GM12878 (cell line): Measurements from ENCODE around the gene CCDC27. TPM values are rescaled to one million over a fixed set of nuclear protein-coding genes. Genes with fewer than 3 reads are reported as not detected.

Experiments used
- CBFB ChIP-seq: IDR thresholded peaks from 2 replicates; pipeline ENCODE4 v1.6.1; 2016; ENCODE audit warnings: antibody characterized with exemption, low read depth
- CHD2 ChIP-seq: IDR thresholded peaks from 2 replicates; pipeline ENCODE4 v1.6.1; 2011; ENCODE audit warnings: low read depth, low read length, improper control_type of control experiment, borderline replicate concordance
- EED ChIP-seq: sonication (generic); IDR thresholded peaks from 2 replicates; pipeline ENCODE4 v1.6.1; 2016; ENCODE audit warnings: antibody characterized with exemption, low read depth
- ETV6 ChIP-seq, 2 experiments: fragments of 450-650 bp in 1 of 2; IDR thresholded peaks in 1 of 2; conservative IDR thresholded peaks in 1 of 2; 2 replicates each; pipeline ENCODE4 v1.6.1; 2014; ENCODE audit warnings: antibody characterized with exemption in 1 of 2, borderline replicate concordance in 1 of 2, low read depth in 1 of 2, mild to moderate bottlenecking in 1 of 2, moderate library complexity in 1 of 2
- FOS ChIP-seq: IDR thresholded peaks from 3 replicates; pipeline ENCODE4 v1.6.1; 2011; ENCODE audit warnings: borderline replicate concordance; ENCODE audit not compliant: insufficient read length; ENCODE audit errors: extremely low read depth
- NKRF ChIP-seq: fragments of 450-650 bp; conservative IDR thresholded peaks from 2 replicates; pipeline ENCODE4 v1.6.1; 2017; ENCODE audit warnings: mild to moderate bottlenecking, moderate library complexity
- RAD21 ChIP-seq: IDR thresholded peaks from 2 replicates; pipeline ENCODE4 v1.6.1; 2011; ENCODE audit warnings: mild to moderate bottlenecking, low read depth, low read length, moderate library complexity; ENCODE audit not compliant: insufficient read depth
- RUNX3 ChIP-seq: IDR thresholded peaks from 2 replicates; pipeline ENCODE4 v1.6.1; 2012; ENCODE audit warnings: low read length, inconsistent platforms
- SMAD5 ChIP-seq: IDR thresholded peaks from 2 replicates; pipeline ENCODE4 v1.6.1; 2016; ENCODE audit warnings: antibody characterized with exemption, low read depth
- ZNF622 ChIP-seq: fragments of 450-650 bp; IDR thresholded peaks from 2 replicates; pipeline ENCODE4 v1.6.1; 2017; ENCODE audit warnings: mild to moderate bottlenecking, inconsistent platforms
- polyA plus RNA-seq, 11 experiments: library from polyadenylated mRNA; depleted of rRNA in 4 of 11; unstranded in 6 of 11; stranded (reverse) in 5 of 11; fragments of >200 nt; fragmentation: Nextera tagmentation in 4 of 11; fragmentation: Illumina TruSeq in 1 of 11; extraction: Ambion mirVana in 4 of 11; extraction: Trizol in 1 of 11; gene quantifications; 1 replicate in 1 of 11; 2 replicates in 10 of 11; pipeline versions ENCODE4 v1.2.1 to v1.2.3, GENCODE V29; 2011 to 2016; ENCODE audit warnings: inconsistent platforms in 2 of 11, missing spikeins in 2 of 11, low read depth in 1 of 11
- total RNA-seq, 4 experiments: library from RNA; depleted of rRNA in 3 of 4; stranded (reverse); fragments of >200 nt in 3 of 4; fragmentation: Illumina TruSeq in 1 of 4; extraction: Trizol in 1 of 4; gene quantifications; 2 replicates each; pipeline versions ENCODE4 v1.2.1 to v1.2.3, GENCODE V29; 2013 to 2021

The CCDC27 gene
- total and polyA plus RNA-seq, 10 of the 15 experiments (the other 5 are each of a cell fraction or from before 2014, with no cell fraction given), result 0.05 TPM; not detected in 9

GRCh38 chr1:3796215-3797061 is 44.2 kb downstream of the CCDC27 start, which contains the start of gene LRRC47 (continued):
- TF ChIP-seq SMAD5, result peak; percentile 26; the same call in 1 of the 2 replicates
- TF ChIP-seq NKRF, result peak; percentile 95
- no peak for TF ChIP-seq FOS
- TF ChIP-seq RUNX3, result peak; percentile 43
- no peak for TF ChIP-seq ZNF622
- TF ChIP-seq CBFB, result peak; percentile 57; the same call in 1 of the 2 replicates
- TF ChIP-seq RAD21, result no peak
- TF ChIP-seq EED, result no peak
- peak; percentile 62 for TF ChIP-seq CHD2
- peak in 1 of 2 experiments; percentile 69; a peak in 2 of 4 replicates for TF ChIP-seq ETV6 (conservative IDR thresholded peaks at IDR 0.05 in 1 of 2, IDR thresholded peaks at IDR 0.05 in 1 of 2; ENCODE audit: borderline replicate concordance in 1 of 2, low read depth in 1 of 2)
